Activated naive CD4-positive, alpha-beta T cell (primary cell): Measurements from ENCODE around the gene SNAI3.

Experiments
- DNase-seq, 4 experiments: peaks; one replicate each; lab custom pipeline; 2025; lab: John Stamatoyannopoulos, UW

SNAI3 gene

GRCh38 chr16:88703486-88704309, 17.4 kb upstream of the SNAI3 start:
- peak in 2 of 4 experiments; percentile 38 to 56 for DNase-seq

- no peak for DNase-seq
Measured at GRCh38 chr16:88702371-88703210, 16.3 kb upstream of the SNAI3 start.

DNA sequence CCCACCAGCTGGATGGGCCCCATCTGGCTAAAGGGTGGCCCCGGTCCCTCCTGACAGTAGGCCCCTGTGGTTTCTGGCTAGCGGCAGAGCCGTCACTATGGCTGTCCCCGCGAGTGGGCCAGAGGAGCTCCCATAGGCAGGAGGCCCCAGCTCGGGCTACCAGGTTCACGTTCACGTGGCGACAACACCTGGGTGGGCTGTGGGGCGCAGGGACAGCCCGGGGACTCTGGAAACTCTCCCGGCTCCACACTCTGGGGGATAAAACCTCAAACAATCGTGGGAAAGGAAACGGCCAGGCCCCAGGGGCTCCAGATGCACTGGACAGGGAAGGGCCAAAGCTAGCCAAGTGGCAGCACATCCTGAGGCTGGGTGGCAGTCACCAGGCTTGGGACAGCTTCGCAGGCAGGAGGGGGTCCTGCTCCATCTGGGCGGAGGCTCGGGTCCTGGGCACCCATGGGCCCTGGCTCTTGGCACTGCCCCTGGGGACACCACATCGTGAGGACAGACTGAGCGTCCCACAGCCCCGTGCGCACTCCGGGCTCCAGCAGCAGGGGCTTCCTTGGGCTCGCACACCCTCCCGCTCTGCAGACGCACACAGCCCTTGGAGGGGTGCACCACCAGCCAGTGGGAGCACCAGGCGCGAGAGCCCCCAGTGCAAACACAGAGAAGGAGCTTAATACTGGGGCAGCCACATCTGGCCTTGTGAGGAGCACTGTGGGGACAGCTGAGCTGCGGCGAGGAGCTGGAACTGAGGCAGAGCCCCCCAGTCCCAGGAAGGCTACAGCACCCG, 15.5 kb upstream of the SNAI3 start:
- DNase-seq: no peak

- DNase-seq: peak; percentile 74 to 93 (median 86)
Measured at GRCh38 chr16:88700636-88701482, 14.6 kb upstream of the SNAI3 start.

DNA sequence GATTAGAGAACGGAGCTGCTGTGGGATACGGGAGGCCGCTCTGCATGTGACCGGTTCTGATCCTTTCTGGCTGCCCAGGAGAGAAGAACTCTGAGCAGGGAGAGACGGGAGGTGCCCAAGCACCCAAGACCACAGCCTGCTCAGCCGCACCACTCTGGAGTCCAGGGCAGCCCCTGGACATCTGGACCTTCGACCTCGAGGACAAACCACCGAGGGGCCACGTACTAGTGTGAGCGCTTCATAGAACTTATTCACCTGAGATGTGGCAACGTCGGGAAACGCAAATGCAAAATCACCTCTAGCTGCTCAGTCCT, 14.0 kb upstream of the SNAI3 start:
- DNase-seq: no peak

DNA sequence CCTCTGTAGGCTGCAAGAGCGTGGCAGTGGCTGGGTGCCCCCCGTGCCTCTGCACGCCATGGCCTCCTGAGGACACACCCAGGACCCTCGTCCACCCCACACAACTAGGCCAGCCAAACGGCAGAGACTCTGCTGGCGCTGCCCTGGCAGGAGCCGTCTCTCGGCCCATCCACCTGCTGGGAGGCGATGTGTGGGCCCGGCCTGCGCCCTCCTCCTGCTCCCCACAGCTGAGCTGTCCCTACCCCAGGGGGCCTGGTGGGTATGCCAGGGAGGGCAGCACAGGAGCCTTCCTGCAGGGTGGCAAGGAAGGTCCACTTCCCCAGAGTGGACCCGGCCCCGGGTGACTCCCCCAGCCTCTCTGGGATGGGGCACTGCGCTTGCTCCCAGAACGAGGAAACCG, 12.9 kb upstream of the SNAI3 start:
- DNase-seq: no peak

DNA sequence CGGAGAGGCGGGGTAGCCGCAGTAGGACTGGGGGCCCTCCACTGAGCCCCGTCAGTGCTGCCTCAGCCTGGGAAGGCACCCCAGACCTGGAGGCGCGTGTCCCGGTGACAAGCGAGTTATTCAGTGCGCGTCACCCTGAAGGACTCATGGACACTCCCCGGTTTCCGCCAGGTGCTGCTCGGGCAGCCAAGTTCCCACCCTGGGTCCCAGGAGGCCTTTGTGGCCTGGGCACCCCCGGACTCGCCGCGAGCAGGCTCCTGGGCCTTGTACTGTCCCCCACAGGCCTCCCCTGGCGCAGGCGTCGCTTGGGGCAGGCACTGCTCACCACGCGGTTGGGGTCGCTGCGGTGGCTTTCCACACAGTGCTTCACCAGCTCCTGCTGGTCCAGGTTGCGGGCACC, 12.3 kb upstream of the SNAI3 start:
- DNase-seq: no peak

- peak in 1 of 4 experiments; percentile 30 for DNase-seq
Measured at GRCh38 chr16:88697831-88698615, 11.7 kb upstream of the SNAI3 start.

DNA sequence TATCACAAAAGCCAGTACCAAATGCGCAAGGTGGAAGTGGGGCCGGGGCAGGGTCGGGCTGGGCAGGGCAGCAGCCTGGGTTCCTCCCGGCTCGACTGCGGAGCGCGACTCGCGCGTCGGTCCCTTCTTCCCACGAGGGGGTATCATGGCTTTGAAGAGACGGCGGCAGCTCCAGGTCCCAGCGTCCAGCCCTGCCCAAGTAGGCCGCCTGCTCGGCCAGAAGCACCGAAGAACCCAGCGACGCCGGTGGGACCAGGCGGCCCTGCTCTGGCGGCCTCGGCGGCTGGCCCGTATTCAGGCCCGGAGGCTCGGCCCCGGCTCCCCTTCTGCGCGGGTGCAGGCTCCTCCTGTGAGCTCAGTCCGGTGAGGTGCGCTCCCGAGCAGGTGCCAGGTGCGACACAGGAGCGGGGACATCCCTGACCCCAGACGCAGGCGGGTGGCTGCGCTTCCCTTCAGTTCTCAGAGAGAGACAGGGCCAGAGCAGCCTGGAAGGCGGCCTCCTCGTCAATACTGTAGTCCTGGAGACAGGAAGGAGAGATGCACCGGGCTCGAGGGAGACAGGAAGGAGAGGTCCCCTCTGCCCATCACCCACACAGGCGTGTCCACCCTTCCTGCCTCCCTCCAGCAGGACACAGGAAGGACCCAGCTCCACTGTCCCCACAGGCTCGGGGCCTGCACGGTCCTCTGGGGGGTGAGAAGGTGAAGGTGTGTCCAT, 11.0 kb upstream of the SNAI3 start:
- no peak for DNase-seq

DNA sequence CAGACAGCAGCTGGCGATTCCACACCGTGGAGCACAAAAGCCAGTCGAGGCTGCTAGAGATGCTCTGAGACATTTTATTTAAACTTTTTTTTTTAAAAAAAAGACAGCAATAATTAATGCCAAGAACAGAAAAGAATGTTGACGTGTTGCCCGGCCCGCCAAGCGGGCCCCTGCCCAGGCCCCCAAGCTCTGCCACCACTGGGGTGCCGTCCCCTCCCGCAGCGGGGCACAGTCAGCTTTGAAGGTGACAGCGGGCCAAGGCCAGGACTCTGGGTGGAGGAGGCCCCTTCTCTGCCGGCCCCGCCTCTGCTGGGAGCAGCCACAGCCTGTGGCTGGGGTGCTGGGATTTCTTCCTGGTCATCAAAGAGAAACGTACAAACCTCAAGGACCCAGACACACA, 10.1 kb upstream of the SNAI3 start:
- no peak for DNase-seq

DNA sequence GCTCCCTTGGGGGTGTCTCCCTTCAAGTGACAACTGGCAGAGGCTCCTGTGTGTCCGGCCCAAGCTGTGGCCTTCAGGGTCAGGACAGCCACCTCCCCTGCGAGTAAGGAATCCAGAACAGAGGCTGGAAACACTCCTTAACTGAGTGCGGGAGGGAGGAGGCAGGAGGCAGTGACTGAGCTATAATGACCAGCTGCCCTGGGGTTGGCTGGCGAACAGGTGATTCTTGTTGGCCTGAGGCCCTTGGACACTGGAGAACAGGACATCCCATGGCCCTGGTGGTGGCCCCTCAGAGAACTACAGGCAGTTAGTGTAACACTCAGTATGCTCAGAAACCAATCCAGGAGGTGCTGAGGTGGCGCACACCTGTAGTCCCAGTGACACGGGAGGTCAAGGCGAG, 9.4 kb upstream of the SNAI3 start:
- DNase-seq: no peak

DNA sequence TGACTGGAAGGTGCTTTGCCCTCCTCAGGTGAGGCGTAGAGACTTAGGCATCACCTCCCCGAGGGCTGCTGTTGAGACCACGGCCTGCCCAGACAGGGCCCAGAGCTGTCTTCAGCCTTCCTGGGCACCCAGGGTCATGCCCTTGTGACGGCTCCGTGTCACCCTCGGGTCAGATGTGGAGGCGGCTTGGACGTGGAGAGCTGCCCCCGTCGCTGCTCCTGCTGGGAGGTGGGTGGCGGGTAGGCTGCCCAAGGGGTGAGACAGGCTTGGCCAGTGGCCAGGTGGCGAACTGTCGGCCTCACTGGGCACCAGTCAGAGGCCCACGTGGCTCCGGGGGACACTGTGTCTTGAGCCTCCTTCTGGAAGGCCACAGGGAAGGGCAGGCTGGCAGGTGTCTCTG, 8.9 kb upstream of the SNAI3 start:
- no peak for DNase-seq

- DNase-seq: no peak
Measured at GRCh38 chr16:88694221-88695087, 8.1 kb upstream of the SNAI3 start.

DNA sequence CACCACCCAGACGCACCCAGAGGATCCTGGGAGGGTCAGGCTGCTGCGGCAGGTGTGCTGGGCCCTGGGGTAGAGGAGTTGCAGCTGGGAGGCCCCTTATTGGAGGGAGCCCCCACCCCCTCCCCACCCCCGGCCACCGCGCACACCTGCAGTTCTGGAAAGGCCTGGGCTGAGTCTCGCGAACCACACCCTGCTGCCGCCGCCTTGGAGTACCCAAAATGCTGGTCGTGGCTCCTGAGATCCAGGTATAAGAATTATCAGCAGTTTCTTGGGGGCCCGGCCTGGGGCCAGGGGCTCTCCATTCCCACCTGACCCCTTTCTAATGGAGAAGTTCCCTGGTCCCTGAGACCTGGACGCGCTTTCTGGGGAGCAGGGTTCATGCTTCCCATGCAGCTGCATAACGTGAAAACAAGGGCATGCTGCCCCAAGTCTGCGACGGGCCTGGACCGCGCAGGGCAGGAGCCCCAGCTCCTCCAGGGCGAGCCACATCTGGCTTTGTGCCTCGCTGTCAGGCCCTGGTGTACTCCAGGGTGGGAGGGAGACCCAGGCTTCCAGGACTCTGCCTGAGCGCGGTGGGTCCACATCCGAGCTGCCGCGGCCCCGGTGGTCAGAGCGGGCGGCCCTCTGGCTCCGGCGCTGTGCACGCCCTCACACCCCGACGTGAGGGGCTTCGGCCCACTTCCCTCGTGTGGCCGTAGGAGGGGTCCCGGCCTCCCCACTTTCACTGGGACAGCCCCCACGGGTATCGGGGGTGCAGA, 7.3 kb upstream of the SNAI3 start:
- no peak for DNase-seq

GRCh38 chr16:88692861-88693260, 6.6 kb upstream of the SNAI3 start:
- DNase-seq: no peak

DNA sequence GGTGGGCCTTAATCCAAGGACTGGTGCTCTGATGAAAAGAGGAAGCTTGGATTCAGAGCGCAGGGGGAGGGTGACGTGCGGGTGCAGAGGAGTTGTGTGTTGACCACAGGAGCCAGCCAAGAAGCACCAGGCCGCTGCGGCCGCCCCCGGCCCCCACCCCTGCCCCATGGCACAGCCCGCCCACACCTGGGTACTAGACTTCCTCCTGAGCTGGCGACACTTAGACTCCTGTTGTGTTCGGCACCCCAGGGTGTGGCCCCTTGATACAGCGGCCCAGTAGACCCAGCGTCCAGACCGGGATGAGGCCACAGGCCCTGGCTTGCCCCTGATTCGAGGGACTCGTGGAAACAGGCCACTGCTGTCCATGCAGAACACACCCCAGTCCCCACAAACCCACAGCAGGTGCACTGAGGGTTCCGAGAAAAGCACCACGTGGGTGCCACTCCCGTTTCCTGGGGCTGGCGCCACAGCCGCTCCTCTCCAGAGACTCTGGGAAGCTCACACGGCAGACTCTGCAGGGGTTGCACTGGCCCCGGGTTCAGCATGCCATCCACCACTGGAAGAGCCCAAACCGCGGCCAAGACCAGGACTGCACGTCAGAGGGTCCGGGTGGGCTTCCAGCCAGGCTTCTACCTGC, 5.7 kb upstream of the SNAI3 start:
- no peak for DNase-seq

DNA sequence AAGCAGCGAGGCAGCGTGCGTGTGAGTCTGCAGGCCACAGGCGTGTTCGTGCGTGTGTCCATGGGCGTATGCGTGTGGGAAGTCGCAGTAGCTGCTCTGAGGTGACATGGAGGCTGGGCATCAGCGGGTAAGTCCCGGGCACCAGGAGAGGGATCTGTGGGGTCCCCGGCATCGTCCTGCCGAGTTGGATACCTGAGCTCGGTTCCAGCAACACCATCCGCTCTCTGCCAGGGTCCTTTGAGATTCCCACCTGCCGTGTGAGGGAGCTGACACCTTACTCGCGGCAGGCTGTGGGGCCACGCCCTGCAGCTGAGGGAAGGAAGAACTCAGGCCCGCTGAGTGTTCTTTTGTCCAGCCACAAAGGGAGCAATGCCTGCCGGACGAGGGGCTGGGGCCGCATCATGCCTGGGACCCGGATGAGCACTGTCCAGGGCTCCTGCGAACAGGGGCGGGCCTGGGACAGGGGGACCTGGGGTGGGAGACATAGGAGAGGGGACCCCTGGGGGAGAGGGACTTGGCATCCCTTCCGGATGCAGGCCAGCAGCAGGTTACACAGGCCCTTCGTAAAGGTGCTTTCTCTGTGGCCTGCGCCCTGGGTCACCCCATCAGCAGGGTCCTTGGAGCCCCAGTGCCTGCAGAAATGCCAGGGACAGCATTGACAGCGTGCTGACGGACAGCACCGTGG, 5.0 kb upstream of the SNAI3 start:
- DNase-seq: no peak
